Measurements from ENCODE around the gene TMEM212. TPM values are rescaled to one million over a fixed set of nuclear protein-coding genes. Genes with fewer than 3 reads are reported as not detected.

The TMEM212 gene
- total RNA-seq, 1 donor from 2014 or later: 0.09 TPM

- Mint-ChIP-seq H3K27ac (no peak overlapping the region), H3K4me1 (ENCODE audit: low read depth) (peaks cover 27% of the 10 kb centered on the region), H3K9me3 (no peaks in the 10 kb centered on the region), H3K4me3 (ENCODE audit: low read depth) (no peak overlapping the region), H3K27me3 (ENCODE audit: low read depth) (peaks cover 14% of the 10 kb centered on the region), H3K36me3 (ENCODE audit: low read depth) (no peaks in the 10 kb centered on the region)
- intact Hi-C loops (cut with micrococcal nuclease): loop anchor here (10.0 kb wide), 2 partner anchors 159 to 699 kb away; no protein-coding TSS in a partner anchor
- no peak for DNase-seq (ENCODE audit: low spot score)
Measured at GRCh38 chr3:171815973-171816595, 27.1 kb upstream of the TMEM212 start.

GRCh38 chr3:171817074-171817800 is 25.9 kb upstream of the TMEM212 start:
- H3K27me3 Mint-ChIP-seq (ENCODE audit: low read depth): peaks cover 9% of the 10 kb centered on the region
- H3K36me3 Mint-ChIP-seq (ENCODE audit: low read depth): no peaks in the 10 kb centered on the region
- H3K9me3 Mint-ChIP-seq: no peaks in the 10 kb centered on the region
- intact Hi-C loops (cut with micrococcal nuclease): loop anchor here (10.0 kb wide), 2 partner anchors 158 to 698 kb away; no protein-coding TSS in a partner anchor
- H3K4me1 Mint-ChIP-seq (ENCODE audit: low read depth): peaks cover 29% of the 10 kb centered on the region
- H3K27ac Mint-ChIP-seq: no peak overlapping the region
- H3K4me3 Mint-ChIP-seq (ENCODE audit: low read depth): no peak overlapping the region
- no peak for DNase-seq (ENCODE audit: low spot score)

GRCh38 chr3:171821044-171821443 is 22.1 kb upstream of the TMEM212 start:
- H3K4me3 Mint-ChIP-seq (ENCODE audit: low read depth): no peak overlapping the region
- peaks cover 22% of the 10 kb centered on the region for H3K27me3 Mint-ChIP-seq (ENCODE audit: low read depth)
- H3K4me1 Mint-ChIP-seq (ENCODE audit: low read depth): peaks cover 13% of the 10 kb centered on the region
- no peak for DNase-seq (ENCODE audit: low spot score)
- intact Hi-C loops (cut with micrococcal nuclease): no loop called here
- H3K36me3 Mint-ChIP-seq (ENCODE audit: low read depth): no peaks in the 10 kb centered on the region
- H3K9me3 Mint-ChIP-seq: no peaks in the 10 kb centered on the region
- no peak overlapping the region for H3K27ac Mint-ChIP-seq

- H3K27ac Mint-ChIP-seq: no peak overlapping the region
- peaks cover 12% of the 10 kb centered on the region for H3K4me1 Mint-ChIP-seq (ENCODE audit: low read depth)
- intact Hi-C loops (cut with micrococcal nuclease): no loop called here
- no peak for DNase-seq (ENCODE audit: low spot score)
- no peaks in the 10 kb centered on the region for H3K36me3 Mint-ChIP-seq (ENCODE audit: low read depth)
- H3K9me3 Mint-ChIP-seq: no peaks in the 10 kb centered on the region
- H3K4me3 Mint-ChIP-seq (ENCODE audit: low read depth): no peak overlapping the region
- peaks cover 26% of the 10 kb centered on the region for H3K27me3 Mint-ChIP-seq (ENCODE audit: low read depth)
Measured at GRCh38 chr3:171821778-171822358, 21.3 kb upstream of the TMEM212 start.

GRCh38 chr3:171822431-171823106 is 20.6 kb upstream of the TMEM212 start:
- DNase-seq (ENCODE audit: low spot score): no peak
- Mint-ChIP-seq H3K4me3 (ENCODE audit: low read depth) (no peak overlapping the region), H3K4me1 (ENCODE audit: low read depth) (peaks cover 11% of the 10 kb centered on the region), H3K27me3 (ENCODE audit: low read depth) (peaks cover 31% of the 10 kb centered on the region), H3K36me3 (ENCODE audit: low read depth) (no peaks in the 10 kb centered on the region), H3K9me3 (no peaks in the 10 kb centered on the region), H3K27ac (no peak overlapping the region)
- intact Hi-C loops (cut with micrococcal nuclease): no loop called here

GRCh38 chr3:171824116-171824515 is 19.0 kb upstream of the TMEM212 start:
- Mint-ChIP-seq H3K4me3 (ENCODE audit: low read depth) (no peak overlapping the region), H3K27ac (no peak overlapping the region), H3K36me3 (ENCODE audit: low read depth) (no peaks in the 10 kb centered on the region), H3K9me3 (no peaks in the 10 kb centered on the region), H3K4me1 (ENCODE audit: low read depth) (peaks cover 17% of the 10 kb centered on the region), H3K27me3 (ENCODE audit: low read depth) (peaks cover 37% of the 10 kb centered on the region)
- DNase-seq (ENCODE audit: low spot score): no peak
- intact Hi-C loops (cut with micrococcal nuclease): no loop called here

GRCh38 chr3:171824824-171825221 is 18.3 kb upstream of the TMEM212 start:
- H3K4me1 Mint-ChIP-seq (ENCODE audit: low read depth): peaks cover 17% of the 10 kb centered on the region
- no peak overlapping the region for H3K27ac Mint-ChIP-seq
- intact Hi-C loops (cut with micrococcal nuclease): no loop called here
- H3K27me3 Mint-ChIP-seq (ENCODE audit: low read depth): peaks cover 37% of the 10 kb centered on the region
- H3K4me3 Mint-ChIP-seq (ENCODE audit: low read depth): no peak overlapping the region
- H3K36me3 Mint-ChIP-seq (ENCODE audit: low read depth): no peaks in the 10 kb centered on the region
- no peak for DNase-seq (ENCODE audit: low spot score)
- H3K9me3 Mint-ChIP-seq: no peaks in the 10 kb centered on the region

GRCh38 chr3:171825222-171825828 is 17.8 kb upstream of the TMEM212 start:
- H3K27ac Mint-ChIP-seq: no peak overlapping the region
- intact Hi-C loops (cut with micrococcal nuclease): no loop called here
- H3K4me1 Mint-ChIP-seq (ENCODE audit: low read depth): peaks cover 17% of the 10 kb centered on the region
- H3K9me3 Mint-ChIP-seq: no peaks in the 10 kb centered on the region
- no peaks in the 10 kb centered on the region for H3K36me3 Mint-ChIP-seq (ENCODE audit: low read depth)
- H3K4me3 Mint-ChIP-seq (ENCODE audit: low read depth): no peak overlapping the region
- no peak for DNase-seq (ENCODE audit: low spot score)
- H3K27me3 Mint-ChIP-seq (ENCODE audit: low read depth): peaks cover 40% of the 10 kb centered on the region

GRCh38 chr3:171827385-171827784 is 15.8 kb upstream of the TMEM212 start:
- Mint-ChIP-seq H3K4me3 (ENCODE audit: low read depth) (no peak overlapping the region), H3K9me3 (no peaks in the 10 kb centered on the region), H3K27me3 (ENCODE audit: low read depth) (peaks cover 45% of the 10 kb centered on the region), H3K36me3 (ENCODE audit: low read depth) (no peaks in the 10 kb centered on the region), H3K4me1 (ENCODE audit: low read depth) (peaks cover 6% of the 10 kb centered on the region), H3K27ac (no peak overlapping the region)
- DNase-seq (ENCODE audit: low spot score): no peak
- intact Hi-C loops (cut with micrococcal nuclease): no loop called here

GRCh38 chr3:171827836-171828458 is 15.2 kb upstream of the TMEM212 start:
- intact Hi-C loops (cut with micrococcal nuclease): no loop called here
- Mint-ChIP-seq H3K9me3 (no peaks in the 10 kb centered on the region), H3K4me1 (ENCODE audit: low read depth) (peaks cover 6% of the 10 kb centered on the region), H3K27ac (no peak overlapping the region), H3K4me3 (ENCODE audit: low read depth) (no peak overlapping the region), H3K36me3 (ENCODE audit: low read depth) (no peaks in the 10 kb centered on the region), H3K27me3 (ENCODE audit: low read depth) (peaks cover 48% of the 10 kb centered on the region)
- no peak for DNase-seq (ENCODE audit: low spot score)

- intact Hi-C loops (cut with micrococcal nuclease): no loop called here
- H3K4me3 Mint-ChIP-seq (ENCODE audit: low read depth): no peak overlapping the region
- no peak overlapping the region for H3K27ac Mint-ChIP-seq
Measured at GRCh38 chr3:171828902-171829770, 14.0 kb upstream of the TMEM212 start.

More at GRCh38 chr3:171828902-171829770, 14.0 kb upstream of the TMEM212 start:
- Mint-ChIP-seq H3K36me3 (ENCODE audit: low read depth) (no peaks in the 10 kb centered on the region), H3K9me3 (no peaks in the 10 kb centered on the region), H3K27me3 (ENCODE audit: low read depth) (peaks cover 43% of the 10 kb centered on the region), H3K4me1 (ENCODE audit: low read depth) (peaks cover 6% of the 10 kb centered on the region)
- no peak for DNase-seq (ENCODE audit: low spot score)

All from activated T-helper 2 cell treated with anti-CD3 and anti-CD28 coated beads, Interferon-gamma antibody, Interleukin-2, Interleukin-4, amounts not matched to agents 10 μg/mL and 5 μg/mL and 100 μg/mL, durations not matched to agents 14 hours and 24 hours and 36 hours (primary cell).